HG02884 (cell line): ENCODE measurements around the gene DDX28.
"Not testable (repeated sequence)": the region's sequence is repeated elsewhere in the genome, so short reads cannot be mapped to it uniquely, and the experiment has no call there.

ENCODE experiments used
- ATAC-seq: cut with Tn5 transposase; IDR thresholded peaks from one replicate; pipeline ENCODE4 v1.9.1; 2021; ENCODE audit warnings: mild to moderate bottlenecking, moderate library complexity; ENCODE audit not compliant: unreplicated experiment

DDX28 gene

GRCh38 chr16:68040506-68041288, 17.7 kb upstream of the DDX28 start:
- no peak for ATAC-seq

GRCh38 chr16:68037841-68038597, 15.0 kb upstream of the DDX28 start:
- no peak for ATAC-seq

GRCh38 chr16:68035227-68035626, 12.2 kb upstream of the DDX28 start:
- no peak for ATAC-seq

- ATAC-seq, result no peak
Measured at GRCh38 chr16:68033101-68033500, 10.1 kb upstream of the DDX28 start.

- no peak for ATAC-seq
Measured at GRCh38 chr16:68031951-68032350, 8.9 kb upstream of the DDX28 start.

- not testable (repeated sequence) for ATAC-seq
Measured at GRCh38 chr16:68030108-68030507, 7.1 kb upstream of the DDX28 start.

- no peak for ATAC-seq
Measured at GRCh38 chr16:68028996-68029395, 6.0 kb upstream of the DDX28 start.

- ATAC-seq, result no peak
Measured at GRCh38 chr16:68022278-68022727, 729 bp downstream of the DDX28 start.

- no peak for ATAC-seq
Measured at GRCh38 chr16:68021490-68021889, 1.5 kb downstream of the DDX28 start.

- no peak for ATAC-seq
Measured at GRCh38 chr16:68019167-68019680, 3.8 kb downstream of the DDX28 start.

- ATAC-seq, result no peak
Measured at GRCh38 chr16:68015681-68016080, 7.4 kb downstream of the DDX28 start, which contains the start of gene DPEP2NB. Gene DPEP2NB (minus strand): TSS chr16:68015911. CDS start chr16:68015770, 141 bp downstream.

- ATAC-seq, result no peak
Measured at GRCh38 chr16:68013440-68013839, 9.6 kb downstream of the DDX28 start.

- ATAC-seq, result not testable (repeated sequence)
Measured at GRCh38 chr16:68009872-68010271, 13.2 kb downstream of the DDX28 start.

- ATAC-seq, result no peak
Measured at GRCh38 chr16:68009157-68009735, 13.8 kb downstream of the DDX28 start.

GRCh38 chr16:68005786-68006286, 17.2 kb downstream of the DDX28 start:
- ATAC-seq, result no peak

- no peak for ATAC-seq
Measured at GRCh38 chr16:68005211-68005610, 17.8 kb downstream of the DDX28 start.

GRCh38 chr16:68003031-68003430, 20.0 kb downstream of the DDX28 start:
- no peak for ATAC-seq

- ATAC-seq, result no peak
Measured at GRCh38 chr16:68000450-68000849, 22.6 kb downstream of the DDX28 start.

GRCh38 chr16:67999985-68000384, 23.0 kb downstream of the DDX28 start:
- ATAC-seq, result no peak

GRCh38 chr16:67998779-67999688, 24.0 kb downstream of the DDX28 start, which contains the start of gene DPEP2:
Gene DPEP2 (minus strand): TSS chr16:67999484. CDS start chr16:67993212, 6,272 bp downstream.
- not testable (repeated sequence) for ATAC-seq
